Measurements from ENCODE around the gene IGFLR1.

IGFLR1 gene

DNA sequence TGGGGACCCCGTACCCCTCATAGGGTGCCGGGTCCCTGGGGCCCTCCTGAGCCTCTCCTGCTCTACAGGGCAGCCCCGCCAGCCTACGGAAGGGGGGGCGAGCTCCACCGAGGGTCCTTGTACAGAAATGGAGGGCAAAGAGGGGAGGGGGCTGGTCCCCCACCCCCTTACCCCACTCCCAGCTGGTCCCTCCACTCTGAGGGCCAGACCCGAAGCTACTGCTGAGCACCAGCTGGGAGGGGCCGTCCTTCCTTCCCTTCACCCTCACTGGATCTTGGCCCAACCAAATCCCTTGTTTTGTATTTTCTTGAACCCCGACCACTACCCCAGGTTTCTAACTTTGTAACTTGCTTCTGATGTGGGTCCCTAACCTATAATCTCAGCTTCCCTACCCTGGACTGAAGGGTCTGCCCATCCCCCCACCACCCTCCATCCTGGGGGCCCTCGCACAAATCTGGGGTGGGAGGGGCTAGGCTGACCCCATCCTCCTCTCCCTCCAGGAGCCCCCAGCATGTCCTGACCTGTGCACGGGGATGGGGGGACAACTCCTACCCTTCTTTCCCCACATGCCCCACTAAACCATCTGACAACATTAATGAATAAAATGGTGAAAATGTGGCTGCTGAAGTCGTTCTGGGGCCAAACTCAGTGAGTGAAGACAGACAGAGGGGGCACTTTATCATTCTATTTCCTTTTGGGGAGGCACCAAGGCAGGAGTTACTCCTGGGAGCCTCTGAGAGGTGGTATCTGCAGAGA, 46.1 kb upstream of the IGFLR1 start:
- ChIA-PET CTCF (no interaction called here), POLR2A (no interaction called here)
- no peak overlapping the region for H3K4me3 ChIP-seq (ENCODE audit: low read depth, low read length)
- TF ChIP-seq, protein P1, sequence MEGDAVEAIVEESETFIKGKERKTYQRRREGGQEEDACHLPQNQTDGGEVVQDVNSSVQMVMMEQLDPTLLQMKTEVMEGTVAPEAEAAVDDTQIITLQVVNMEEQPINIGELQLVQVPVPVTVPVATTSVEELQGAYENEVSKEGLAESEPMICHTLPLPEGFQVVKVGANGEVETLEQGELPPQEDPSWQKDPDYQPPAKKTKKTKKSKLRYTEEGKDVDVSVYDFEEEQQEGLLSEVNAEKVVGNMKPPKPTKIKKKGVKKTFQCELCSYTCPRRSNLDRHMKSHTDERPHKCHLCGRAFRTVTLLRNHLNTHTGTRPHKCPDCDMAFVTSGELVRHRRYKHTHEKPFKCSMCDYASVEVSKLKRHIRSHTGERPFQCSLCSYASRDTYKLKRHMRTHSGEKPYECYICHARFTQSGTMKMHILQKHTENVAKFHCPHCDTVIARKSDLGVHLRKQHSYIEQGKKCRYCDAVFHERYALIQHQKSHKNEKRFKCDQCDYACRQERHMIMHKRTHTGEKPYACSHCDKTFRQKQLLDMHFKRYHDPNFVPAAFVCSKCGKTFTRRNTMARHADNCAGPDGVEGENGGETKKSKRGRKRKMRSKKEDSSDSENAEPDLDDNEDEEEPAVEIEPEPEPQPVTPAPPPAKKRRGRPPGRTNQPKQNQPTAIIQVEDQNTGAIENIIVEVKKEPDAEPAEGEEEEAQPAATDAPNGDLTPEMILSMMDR (IDR thresholded peaks at IDR 0.05; ENCODE audit: insufficient read depth, low read length, missing control alignments): no peak
- no peak for DNase-seq (ENCODE audit: low read depth, low spot score)

DNA sequence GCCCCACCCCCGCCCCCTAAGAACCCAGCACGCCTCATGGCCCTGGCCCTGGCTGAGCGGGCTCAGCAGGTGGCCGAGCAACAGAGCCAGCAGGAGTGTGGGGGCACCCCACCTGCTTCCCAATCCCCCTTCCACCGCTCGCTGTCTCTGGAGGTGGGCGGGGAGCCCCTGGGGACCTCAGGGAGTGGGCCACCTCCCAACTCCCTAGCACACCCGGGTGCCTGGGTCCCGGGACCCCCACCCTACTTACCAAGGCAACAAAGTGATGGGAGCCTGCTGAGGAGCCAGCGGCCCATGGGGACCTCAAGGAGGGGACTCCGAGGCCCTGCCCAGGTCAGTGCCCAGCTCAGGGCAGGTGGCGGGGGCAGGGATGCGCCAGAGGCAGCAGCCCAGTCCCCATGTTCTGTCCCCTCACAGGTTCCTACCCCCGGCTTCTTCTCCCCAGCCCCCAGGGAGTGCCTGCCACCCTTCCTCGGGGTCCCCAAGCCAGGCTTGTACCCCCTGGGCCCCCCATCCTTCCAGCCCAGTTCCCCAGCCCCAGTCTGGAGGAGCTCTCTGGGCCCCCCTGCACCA, 45.1 kb upstream of the IGFLR1 start:
- ChIA-PET CTCF (no interaction called here), POLR2A (no interaction called here)
- DNase-seq (ENCODE audit: low read depth, low spot score): no peak
- TF ChIP-seq, protein P1 (IDR thresholded peaks at IDR 0.05; ENCODE audit: insufficient read depth, low read length, missing control alignments): no peak
- no peak overlapping the region for H3K4me3 ChIP-seq (ENCODE audit: low read depth, low read length)

DNA sequence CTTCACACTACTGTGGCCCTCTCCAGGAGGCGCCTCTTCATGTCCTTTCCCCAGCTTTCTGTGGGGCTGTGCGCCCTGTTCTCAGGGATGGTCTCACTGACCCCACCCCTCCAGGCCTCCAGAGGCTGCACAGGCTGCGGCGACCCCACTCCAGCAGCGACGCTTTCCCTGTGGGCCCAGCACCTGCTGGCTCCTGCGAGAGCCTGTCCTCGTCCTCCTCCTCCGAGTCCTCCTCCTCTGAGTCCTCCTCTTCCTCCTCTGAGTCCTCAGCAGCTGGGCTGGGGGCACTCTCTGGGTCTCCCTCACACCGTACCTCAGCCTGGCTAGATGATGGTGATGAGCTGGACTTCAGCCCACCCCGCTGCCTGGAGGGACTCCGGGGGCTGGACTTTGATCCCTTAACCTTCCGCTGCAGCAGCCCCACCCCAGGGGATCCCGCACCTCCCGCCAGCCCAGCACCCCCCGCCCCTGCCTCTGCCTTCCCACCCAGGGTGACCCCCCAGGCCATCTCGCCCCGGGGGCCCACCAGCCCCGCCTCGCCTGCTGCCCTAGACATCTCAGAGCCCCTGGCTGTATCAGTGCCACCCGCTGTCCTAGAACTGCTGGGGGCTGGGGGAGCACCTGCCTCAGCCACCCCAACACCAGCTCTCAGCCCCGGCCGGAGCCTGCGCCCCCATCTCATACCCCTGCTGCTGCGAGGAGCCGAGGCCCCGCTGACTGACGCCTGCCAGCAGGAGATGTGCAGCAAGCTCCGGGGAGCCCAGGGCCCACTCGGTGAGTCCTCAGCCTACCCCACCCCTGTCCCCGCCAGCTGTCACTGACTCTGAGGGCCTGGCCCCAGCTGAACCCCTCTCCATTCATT, 44.3 kb upstream of the IGFLR1 start:
- POLR2A ChIA-PET: no interaction called here

DNA sequence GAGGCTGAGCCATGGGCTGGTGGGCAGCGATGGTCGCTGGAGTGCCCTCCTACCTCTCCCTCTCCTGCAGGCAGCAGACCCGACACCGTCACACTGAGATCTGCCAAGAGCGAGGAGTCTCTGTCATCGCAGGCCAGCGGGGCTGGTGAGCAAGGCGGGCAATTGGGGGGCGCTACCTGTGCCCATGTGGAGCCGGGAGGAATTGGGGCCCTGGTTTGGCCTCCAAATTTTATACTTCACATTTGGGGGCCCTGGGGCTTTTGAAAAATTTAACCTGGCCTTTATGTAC, 43.0 kb upstream of the IGFLR1 start:
- DNase-seq (ENCODE audit: low read depth, low spot score): no peak
- POLR2A ChIA-PET: no interaction called here
- CTCF ChIA-PET: no interaction called here
- no peak overlapping the region for H3K4me3 ChIP-seq (ENCODE audit: low read depth, low read length)
- TF ChIP-seq, protein P1 (IDR thresholded peaks at IDR 0.05; ENCODE audit: insufficient read depth, low read length, missing control alignments): no peak

More for the DNA sequence above, 44.3 kb upstream of the IGFLR1 start:
- DNase-seq (ENCODE audit: low read depth, low spot score): no peak
- no peak overlapping the region for H3K4me3 ChIP-seq (ENCODE audit: low read depth, low read length)
- TF ChIP-seq, protein P1 (IDR thresholded peaks at IDR 0.05; ENCODE audit: insufficient read depth, low read length, missing control alignments): no peak
- CTCF ChIA-PET: no interaction called here

DNA sequence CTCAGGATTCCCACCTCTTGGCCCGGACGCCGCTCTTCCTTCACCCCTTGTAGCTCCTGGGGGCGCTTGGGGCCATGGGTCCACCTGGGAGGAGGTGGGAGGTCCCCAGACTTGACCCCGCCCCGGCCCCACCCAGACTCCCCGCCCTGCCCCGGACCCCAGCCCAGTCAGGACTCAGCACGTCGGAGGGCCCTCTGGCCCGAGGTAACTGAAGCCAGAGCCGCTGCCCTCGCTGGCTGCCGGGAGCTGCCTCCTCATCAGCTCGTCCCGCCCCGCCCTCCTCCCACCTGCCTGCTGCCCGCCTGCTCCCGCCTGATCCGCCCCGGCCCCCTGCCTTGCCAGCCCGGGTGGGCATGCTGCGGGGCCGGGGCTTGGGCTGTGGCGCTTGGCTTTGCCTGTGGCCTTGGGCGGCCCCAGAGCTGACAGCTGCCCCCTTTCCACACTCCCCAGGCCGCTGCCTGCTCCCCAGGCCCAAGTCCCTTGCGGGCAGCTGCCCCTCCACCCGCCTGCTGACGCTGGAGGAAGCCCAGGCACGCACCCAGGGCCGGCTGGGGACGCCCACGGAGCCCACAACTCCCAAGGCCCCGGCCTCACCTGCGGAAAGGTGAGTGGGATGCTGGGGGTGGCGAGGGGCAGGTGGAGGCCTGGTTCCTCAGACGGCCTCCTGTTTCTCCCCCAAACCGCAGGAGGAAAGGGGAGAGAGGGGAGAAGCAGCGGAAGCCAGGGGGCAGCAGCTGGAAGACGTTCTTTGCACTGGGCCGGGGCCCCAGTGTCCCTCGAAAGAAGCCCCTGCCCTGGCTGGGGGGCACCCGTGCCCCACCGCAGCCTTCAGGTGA, 42.5 kb upstream of the IGFLR1 start:
- CTCF ChIA-PET: no interaction called here

More for the DNA sequence above, 42.5 kb upstream of the IGFLR1 start:
- no peak overlapping the region for H3K4me3 ChIP-seq (ENCODE audit: low read depth, low read length)
- POLR2A ChIA-PET: no interaction called here
- DNase-seq (ENCODE audit: low read depth, low spot score): no peak
- TF ChIP-seq, protein P1 (IDR thresholded peaks at IDR 0.05; ENCODE audit: insufficient read depth, low read length, missing control alignments): no peak
